Measurements from ENCODE around the gene DCAF5.
"Not testable (repeated sequence)": the region's sequence is repeated elsewhere in the genome, so short reads cannot be mapped to it uniquely, and the experiment has no call there.

Gene DCAF5

DNA sequence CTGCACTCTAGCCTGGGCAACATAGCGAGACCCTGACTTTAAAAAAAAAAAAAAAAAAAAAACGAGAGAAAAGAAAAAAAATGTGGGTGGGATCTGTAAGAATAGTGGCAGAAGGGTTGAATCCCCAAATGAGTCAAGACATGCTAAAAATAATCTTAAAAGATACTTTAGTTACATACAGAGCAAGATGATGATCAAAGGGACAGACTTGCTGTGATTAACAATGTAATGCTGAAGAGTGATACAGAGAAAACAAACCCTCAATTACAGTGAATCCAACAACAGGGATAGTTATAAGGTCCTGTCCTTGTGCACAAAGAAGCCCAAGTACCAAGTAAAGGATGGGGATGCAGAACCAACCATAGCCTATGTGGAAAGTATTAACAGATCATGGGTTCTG, 80.3 kb downstream of the DCAF5 start:
- TF ChIP-seq, protein P1, sequence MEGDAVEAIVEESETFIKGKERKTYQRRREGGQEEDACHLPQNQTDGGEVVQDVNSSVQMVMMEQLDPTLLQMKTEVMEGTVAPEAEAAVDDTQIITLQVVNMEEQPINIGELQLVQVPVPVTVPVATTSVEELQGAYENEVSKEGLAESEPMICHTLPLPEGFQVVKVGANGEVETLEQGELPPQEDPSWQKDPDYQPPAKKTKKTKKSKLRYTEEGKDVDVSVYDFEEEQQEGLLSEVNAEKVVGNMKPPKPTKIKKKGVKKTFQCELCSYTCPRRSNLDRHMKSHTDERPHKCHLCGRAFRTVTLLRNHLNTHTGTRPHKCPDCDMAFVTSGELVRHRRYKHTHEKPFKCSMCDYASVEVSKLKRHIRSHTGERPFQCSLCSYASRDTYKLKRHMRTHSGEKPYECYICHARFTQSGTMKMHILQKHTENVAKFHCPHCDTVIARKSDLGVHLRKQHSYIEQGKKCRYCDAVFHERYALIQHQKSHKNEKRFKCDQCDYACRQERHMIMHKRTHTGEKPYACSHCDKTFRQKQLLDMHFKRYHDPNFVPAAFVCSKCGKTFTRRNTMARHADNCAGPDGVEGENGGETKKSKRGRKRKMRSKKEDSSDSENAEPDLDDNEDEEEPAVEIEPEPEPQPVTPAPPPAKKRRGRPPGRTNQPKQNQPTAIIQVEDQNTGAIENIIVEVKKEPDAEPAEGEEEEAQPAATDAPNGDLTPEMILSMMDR (IDR thresholded peaks at IDR 0.05; ENCODE audit: extremely low read depth, missing control alignments) = no peak

DNA sequence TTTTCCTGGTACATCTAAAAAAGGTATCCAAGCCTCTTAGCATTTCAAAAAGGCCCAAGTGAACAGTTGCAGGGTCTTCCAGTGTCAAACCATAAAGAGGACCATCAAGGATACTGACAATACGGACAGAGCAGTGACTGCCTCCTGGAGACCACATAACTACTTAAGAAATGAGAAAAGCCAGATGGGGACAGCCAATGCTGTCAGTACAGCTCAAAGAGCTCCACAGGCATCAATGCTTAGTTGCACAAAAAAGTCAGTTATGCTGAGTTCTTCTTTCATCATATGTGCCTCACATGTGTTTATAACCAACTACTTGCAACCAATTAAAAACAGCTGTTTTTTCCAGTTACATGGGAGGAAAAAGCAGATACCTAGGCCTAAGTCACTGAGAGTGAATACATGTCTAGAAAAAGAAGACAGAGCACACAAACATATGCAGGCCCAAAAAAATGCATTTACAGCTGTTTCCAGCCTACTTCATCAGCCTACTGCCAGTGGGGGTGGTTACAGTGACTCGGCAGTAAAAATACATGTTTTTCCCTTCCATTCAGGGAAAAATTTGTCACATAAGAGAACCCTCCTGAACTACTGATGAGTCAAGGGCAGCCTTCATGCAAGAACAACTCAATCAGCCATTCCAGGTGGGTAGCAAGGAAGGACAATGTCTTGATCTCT, 84.0 kb downstream of the DCAF5 start:
- TF ChIP-seq, protein P1 (IDR thresholded peaks at IDR 0.05; ENCODE audit: extremely low read depth, missing control alignments) = no peak
- no peak for DNase-seq (ENCODE audit: low spot score)

More for the DNA sequence above, 80.3 kb downstream of the DCAF5 start:
- DNase-seq (ENCODE audit: low spot score) = no peak

DNA sequence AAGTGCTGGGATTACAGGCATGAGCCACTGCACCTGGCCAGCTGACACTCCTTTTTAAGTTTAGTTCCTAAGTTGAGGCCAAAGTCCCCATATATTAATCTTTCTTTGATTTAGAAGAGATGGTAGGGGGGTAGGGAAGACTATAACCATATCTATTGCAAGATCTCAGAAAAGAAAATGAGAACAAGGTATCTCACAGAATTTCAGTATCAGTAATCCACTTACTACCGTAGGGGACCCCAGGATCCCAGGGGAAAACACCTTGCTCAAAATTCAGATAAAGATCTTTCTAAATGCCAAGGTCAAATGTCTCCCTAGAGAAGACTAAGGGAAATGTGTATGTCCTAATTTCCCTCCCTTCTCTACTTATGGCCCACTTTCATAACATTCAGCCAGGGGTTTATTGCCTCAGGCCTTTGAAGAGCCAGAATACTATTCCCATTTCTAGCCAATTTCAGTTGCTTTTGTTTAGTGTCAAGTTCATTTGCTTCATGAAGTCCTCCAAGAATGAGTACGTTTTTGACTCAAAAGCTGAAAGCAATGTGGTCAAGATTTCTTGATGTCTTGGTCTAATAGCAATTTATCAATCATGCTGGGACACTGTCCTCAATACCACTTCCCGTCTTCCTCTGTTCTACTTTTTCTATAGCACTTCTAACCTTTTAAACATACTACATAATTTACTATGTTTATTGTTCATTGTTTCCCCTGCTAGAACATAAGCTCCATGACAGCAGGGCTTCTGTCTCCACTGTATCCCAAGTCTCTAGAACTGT, 86.3 kb downstream of the DCAF5 start:
- DNase-seq (ENCODE audit: low spot score) = peak; percentile 32
- TF ChIP-seq, protein P1 (IDR thresholded peaks at IDR 0.05; ENCODE audit: extremely low read depth, missing control alignments) = no peak

DNA sequence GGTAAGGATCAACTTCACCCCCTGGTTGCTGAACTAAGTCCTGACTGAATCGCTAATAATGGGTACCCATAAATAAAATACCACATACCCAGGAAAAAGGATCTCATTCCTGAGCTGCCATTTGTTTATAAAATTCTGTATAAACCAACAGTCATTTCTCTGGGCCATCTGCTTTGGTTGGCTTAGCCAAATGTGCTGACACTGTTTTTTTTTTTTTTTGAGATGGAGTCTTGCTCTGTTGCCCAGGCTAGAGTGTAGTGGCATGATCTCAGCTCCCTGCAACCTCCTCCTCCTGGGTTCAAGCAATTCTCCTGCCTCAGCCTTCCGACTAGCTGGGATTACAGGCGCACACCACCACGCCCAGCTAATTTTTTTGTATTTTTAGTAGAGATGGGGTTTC, 87.0 kb downstream of the DCAF5 start:
- DNase-seq (ENCODE audit: low spot score) = not testable (repeated sequence)

DNA sequence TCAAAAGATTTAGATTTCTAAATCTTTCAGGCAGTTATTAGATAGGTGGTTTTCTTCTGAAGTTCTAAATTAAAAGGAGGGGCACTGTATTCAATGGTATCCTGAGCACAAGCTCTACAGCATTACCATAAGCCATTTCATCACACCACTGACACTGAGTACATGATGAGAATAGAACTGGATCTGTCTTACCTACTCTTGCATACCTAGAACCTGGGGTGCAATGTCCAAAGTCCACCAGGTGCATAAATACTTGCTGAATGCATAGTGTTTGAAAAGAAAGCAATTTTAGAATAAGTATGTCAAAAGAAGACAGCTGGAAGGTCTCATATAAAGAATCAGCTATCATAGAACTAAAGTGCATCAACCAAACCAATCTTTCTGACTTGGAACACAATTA, 88.3 kb downstream of the DCAF5 start:
- DNase-seq (ENCODE audit: low spot score) = no peak
- TF ChIP-seq, protein P1 (IDR thresholded peaks at IDR 0.05; ENCODE audit: extremely low read depth, missing control alignments) = no peak

DNA sequence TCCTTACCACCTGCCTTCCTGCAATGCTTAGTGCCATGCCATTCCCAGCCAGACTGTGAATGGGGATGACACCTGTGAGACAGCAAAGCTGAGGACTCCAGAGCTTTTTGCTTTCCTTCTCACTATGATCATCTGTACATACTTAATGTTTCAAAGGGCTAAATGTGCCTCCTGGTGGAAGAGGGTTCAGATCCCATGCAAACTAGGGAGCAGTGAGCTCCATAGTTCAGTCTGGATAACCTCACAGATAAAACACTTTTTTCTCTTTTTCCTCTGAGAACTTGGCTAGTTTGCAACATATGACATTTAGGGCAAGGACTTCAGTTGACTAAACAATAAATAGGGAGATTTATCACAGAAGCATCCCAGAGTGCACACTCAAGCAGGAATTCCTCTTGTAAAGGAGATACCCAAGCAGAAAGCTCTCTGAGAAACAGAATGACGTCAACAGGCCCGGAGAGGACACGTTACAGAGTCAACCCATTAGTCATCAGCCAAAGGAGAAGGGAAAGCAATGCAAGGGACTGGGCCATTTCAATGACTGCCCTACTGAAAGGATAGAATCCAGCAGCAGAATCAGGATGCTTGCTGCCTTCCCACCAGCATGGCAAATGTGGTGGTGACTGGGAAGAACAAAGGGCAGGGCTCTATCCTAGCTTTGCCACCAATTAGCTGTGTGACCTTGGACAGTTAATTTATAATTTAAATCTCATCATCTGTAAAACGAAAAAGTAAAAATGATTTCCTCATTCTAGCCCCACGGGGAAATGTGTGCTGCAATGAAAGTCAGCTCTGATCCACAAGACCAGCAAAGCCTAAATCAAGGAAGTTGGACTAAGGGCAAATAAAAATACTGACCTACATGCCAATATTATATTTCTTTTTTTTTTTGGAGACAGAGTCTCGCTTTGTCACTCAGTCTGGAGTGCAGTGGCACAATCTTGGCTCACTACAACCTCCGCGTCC, 93.0 kb downstream of the DCAF5 start:
- TF ChIP-seq, protein P1 (IDR thresholded peaks at IDR 0.05; ENCODE audit: extremely low read depth, missing control alignments) = no peak
- no peak for DNase-seq (ENCODE audit: low spot score)

DNA sequence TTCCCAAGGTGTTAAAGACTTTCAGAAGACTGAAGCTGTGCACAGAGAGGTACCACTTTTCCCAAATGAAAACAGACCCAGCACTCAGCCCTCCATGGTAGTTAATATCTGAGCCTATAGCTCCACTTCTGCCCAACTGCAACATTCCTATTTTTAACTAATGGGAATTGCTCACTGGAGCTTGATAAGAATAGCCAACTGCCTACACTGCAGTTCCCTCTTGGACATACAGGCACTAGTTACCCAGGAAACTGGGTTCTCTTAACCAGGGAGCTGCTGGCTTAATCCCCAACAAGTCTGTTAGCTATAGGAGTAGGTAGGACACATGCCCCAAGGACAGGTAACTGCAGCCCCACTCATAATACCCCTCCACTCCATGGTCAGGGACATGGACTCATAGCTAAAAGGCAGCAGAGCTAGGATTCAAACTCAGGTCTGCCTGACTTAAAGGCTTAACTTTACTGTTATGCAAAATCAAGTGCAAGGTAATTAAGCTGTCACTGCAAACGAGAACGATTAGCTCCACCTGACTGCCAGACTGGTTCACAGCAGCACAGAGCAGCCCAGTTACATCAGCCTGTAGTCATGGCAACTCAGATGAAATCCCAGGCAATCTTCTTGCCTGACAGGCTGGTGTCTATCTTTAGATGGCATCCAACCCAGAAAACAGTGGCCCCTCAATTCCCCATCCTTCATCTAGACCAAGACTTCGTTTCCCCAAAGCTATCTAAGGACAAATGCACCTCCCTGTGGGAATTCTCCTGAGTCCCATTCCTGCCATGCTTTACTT, 96.7 kb downstream of the DCAF5 start:
- DNase-seq (ENCODE audit: low spot score) = no peak
- TF ChIP-seq, protein P1 (IDR thresholded peaks at IDR 0.05; ENCODE audit: extremely low read depth, missing control alignments) = no peak

All from GM20000 (cell line).